HepG2 (cell line): ENCODE data around the gene KREMEN1. TPM values are rescaled to one million over a fixed set of nuclear protein-coding genes. Genes with fewer than 3 reads are reported as not detected.

Experiments used
- AGO1 ChIP-seq: fragments of 200-400 bp; formaldehyde crosslinking; IDR thresholded peaks from 2 replicates; pipeline ENCODE4 v1.6.1; 2017; ENCODE audit warnings: mild to moderate bottlenecking, low read depth, low read length, moderate library complexity; ENCODE audit not compliant: poor library complexity, severe bottlenecking
- GATA4 ChIP-seq: sonication (generic); IDR thresholded peaks from 2 replicates; pipeline ENCODE4 v1.6.1; 2016; ENCODE audit warnings: antibody characterized with exemption, low read depth, borderline replicate concordance
- HMGXB4 ChIP-seq, 2 experiments: sonication (generic) in 1 of 2; formaldehyde crosslinking in 1 of 2; IDR thresholded peaks; 2 replicates each; pipeline versions ENCODE4 v1.4.0 to v1.6.1; 2018 to 2020; ENCODE audit warnings: missing genetic modification reagents in 2 of 2, borderline replicate concordance in 1 of 2, low read depth in 1 of 2, mild to moderate bottlenecking in 1 of 2, missing biosample characterization in 1 of 2
- KDM2A ChIP-seq: sonication (generic); formaldehyde crosslinking; IDR thresholded peaks from 2 replicates; pipeline ENCODE4 v1.4.0; 2020; ENCODE audit warnings: low read depth, missing genetic modification reagents, borderline replicate concordance
- SP140L ChIP-seq: sonication (generic); formaldehyde crosslinking; IDR thresholded peaks from 2 replicates; pipeline ENCODE4 v1.4.0; 2020; ENCODE audit warnings: missing genetic modification reagents, borderline replicate concordance
- THYN1 ChIP-seq: sonication (generic); formaldehyde crosslinking; IDR thresholded peaks from 2 replicates; pipeline ENCODE4 v1.8.1; 2023; ENCODE audit warnings: low read depth, mild to moderate bottlenecking, moderate library complexity, missing genetic modification reagents, borderline replicate concordance
- UBTF ChIP-seq: sonication (generic); formaldehyde crosslinking; IDR thresholded peaks from 2 replicates; pipeline ENCODE4 v1.4.0; 2020; ENCODE audit warnings: mild to moderate bottlenecking, missing genetic modification reagents
- WIZ ChIP-seq: sonication (generic); formaldehyde crosslinking; IDR thresholded peaks from 2 replicates; pipeline ENCODE4 v1.5.1; 2020; ENCODE audit warnings: mild to moderate bottlenecking, missing genetic modification reagents
- YY1 ChIP-seq: IDR thresholded peaks from 2 replicates; pipeline ENCODE4 v1.6.1; 2011; ENCODE audit warnings: low read length, low read depth, moderate library complexity, mild to moderate bottlenecking; ENCODE audit not compliant: insufficient read depth, insufficient replicate concordance
- ZMYM4 ChIP-seq: sonication (generic); formaldehyde crosslinking; IDR thresholded peaks from 2 replicates; pipeline ENCODE4 v1.8.1; 2023; ENCODE audit warnings: mild to moderate bottlenecking, missing genetic modification reagents
- ZNF616 ChIP-seq: sonication (generic); formaldehyde crosslinking; IDR thresholded peaks from 2 replicates; pipeline ENCODE4 v1.5.0; 2020; ENCODE audit warnings: low read depth, mild to moderate bottlenecking, missing genetic modification reagents
- ZNF670 ChIP-seq: sonication (generic); formaldehyde crosslinking; IDR thresholded peaks from 2 replicates; pipeline ENCODE4 v1.8.0; 2022; ENCODE audit warnings: mild to moderate bottlenecking, missing genetic modification reagents, borderline replicate concordance
- ZNF850 ChIP-seq: sonication (generic); formaldehyde crosslinking; conservative IDR thresholded peaks from 2 replicates; pipeline ENCODE4 v1.9.0; 2021; ENCODE audit warnings: mild to moderate bottlenecking, missing genetic modification reagents
- ZSCAN25 ChIP-seq: sonication (generic); formaldehyde crosslinking; IDR thresholded peaks from 2 replicates; pipeline ENCODE4 v1.8.0; 2022; ENCODE audit warnings: mild to moderate bottlenecking, missing genetic modification reagents
- polyA plus RNA-seq, 8 experiments: library from polyadenylated mRNA; depleted of rRNA in 3 of 8; stranded (reverse) in 7 of 8; unstranded in 1 of 8; fragments of >200 nt; fragmentation: Illumina TruSeq in 4 of 8; extraction: Trizol in 4 of 8; gene quantifications; 2 replicates each; pipeline versions ENCODE4 v1.2.1 to v1.2.3, GENCODE V29; 2011 to 2016; ENCODE audit warnings: low read depth in 4 of 8, missing spikeins in 1 of 8, mixed read lengths in 1 of 8; ENCODE audit not compliant: insufficient read depth in 1 of 8
- total RNA-seq, 5 experiments: library from RNA; depleted of rRNA; stranded (reverse); fragments of >200 nt; fragmentation: Illumina TruSeq; extraction: Trizol; gene quantifications; 2 replicates each; pipeline ENCODE4 v1.2.3, GENCODE V29; 2016; ENCODE audit warnings: low read depth in 1 of 5
- TF ChIP-seq, protein P1 (sequence below): sonication (generic); formaldehyde crosslinking; IDR thresholded peaks from 2 replicates; pipeline ENCODE4 v1.4.0; 2020; ENCODE audit warnings: missing genetic modification reagents
- TF ChIP-seq, protein P2 (sequence below): IDR thresholded peaks from 2 replicates; pipeline ENCODE4 v1.6.1; 2016; ENCODE audit warnings: low read depth
- TF ChIP-seq, protein P3 (sequence below), 2 experiments: sonication (generic) in 1 of 2; formaldehyde crosslinking in 1 of 2; IDR thresholded peaks; 2 replicates each; pipeline versions ENCODE4 v1.5.1 to v1.6.1; 2011 to 2020; ENCODE audit warnings: borderline replicate concordance in 1 of 2, low read depth in 1 of 2, low read length in 1 of 2, mild to moderate bottlenecking in 1 of 2, missing genetic modification reagents in 1 of 2, moderate library complexity in 1 of 2

Gene KREMEN1
- total and polyA plus RNA-seq, 2 of the 13 experiments (the other 11 are each of a cell fraction or from before 2014, with no cell fraction given), result 9.8 to 13.8 TPM

GRCh38 chr22:29154364-29155048 is 81.7 kb downstream of the KREMEN1 start (continued):
- peak; percentile 87; the same call in 1 of the 2 replicates for TF ChIP-seq KDM2A
- TF ChIP-seq ZSCAN25, result peak; percentile 56; the same call in 1 of the 2 replicates
- TF ChIP-seq YY1, result no peak
- TF ChIP-seq, protein P1, sequence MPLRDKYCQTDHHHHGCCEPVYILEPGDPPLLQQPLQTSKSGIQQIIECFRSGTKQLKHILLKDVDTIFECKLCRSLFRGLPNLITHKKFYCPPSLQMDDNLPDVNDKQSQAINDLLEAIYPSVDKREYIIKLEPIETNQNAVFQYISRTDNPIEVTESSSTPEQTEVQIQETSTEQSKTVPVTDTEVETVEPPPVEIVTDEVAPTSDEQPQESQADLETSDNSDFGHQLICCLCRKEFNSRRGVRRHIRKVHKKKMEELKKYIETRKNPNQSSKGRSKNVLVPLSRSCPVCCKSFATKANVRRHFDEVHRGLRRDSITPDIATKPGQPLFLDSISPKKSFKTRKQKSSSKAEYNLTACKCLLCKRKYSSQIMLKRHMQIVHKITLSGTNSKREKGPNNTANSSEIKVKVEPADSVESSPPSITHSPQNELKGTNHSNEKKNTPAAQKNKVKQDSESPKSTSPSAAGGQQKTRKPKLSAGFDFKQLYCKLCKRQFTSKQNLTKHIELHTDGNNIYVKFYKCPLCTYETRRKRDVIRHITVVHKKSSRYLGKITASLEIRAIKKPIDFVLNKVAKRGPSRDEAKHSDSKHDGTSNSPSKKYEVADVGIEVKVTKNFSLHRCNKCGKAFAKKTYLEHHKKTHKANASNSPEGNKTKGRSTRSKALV (CRISPR knock-in tag), result no peak
- peak; percentile 62 to 81; a peak in 3 of 4 replicates for TF ChIP-seq HMGXB4 (CRISPR knock-in tag; IDR thresholded peaks at IDR 0.05; ENCODE audit: borderline replicate concordance in 1 of 2, low read depth in 1 of 2)
- no peak for TF ChIP-seq ZNF670 (CRISPR knock-in tag)
- no peak for TF ChIP-seq ZNF850
- TF ChIP-seq GATA4, result no peak
- no peak for TF ChIP-seq SP140L (CRISPR knock-in tag)
- TF ChIP-seq, protein P2, sequence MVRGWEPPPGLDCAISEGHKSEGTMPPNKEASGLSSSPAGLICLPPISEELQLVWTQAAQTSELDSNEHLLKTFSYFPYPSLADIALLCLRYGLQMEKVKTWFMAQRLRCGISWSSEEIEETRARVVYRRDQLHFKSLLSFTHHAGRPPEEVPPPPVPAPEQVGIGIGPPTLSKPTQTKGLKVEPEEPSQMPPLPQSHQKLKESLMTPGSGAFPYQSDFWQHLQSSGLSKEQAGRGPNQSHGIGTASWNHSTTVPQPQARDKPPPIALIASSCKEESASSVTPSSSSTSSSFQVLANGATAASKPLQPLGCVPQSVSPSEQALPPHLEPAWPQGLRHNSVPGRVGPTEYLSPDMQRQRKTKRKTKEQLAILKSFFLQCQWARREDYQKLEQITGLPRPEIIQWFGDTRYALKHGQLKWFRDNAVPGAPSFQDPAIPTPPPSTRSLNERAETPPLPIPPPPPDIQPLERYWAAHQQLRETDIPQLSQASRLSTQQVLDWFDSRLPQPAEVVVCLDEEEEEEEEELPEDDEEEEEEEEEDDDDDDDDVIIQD (CRISPR knock-in tag), result peak; percentile 51; the same call in 1 of the 2 replicates
- no peak for TF ChIP-seq THYN1
- peak; percentile 56; the same call in 1 of the 2 replicates for TF ChIP-seq UBTF
- no peak for TF ChIP-seq WIZ (CRISPR knock-in tag)
- TF ChIP-seq ZNF616 (CRISPR knock-in tag), result no peak
- TF ChIP-seq, protein P3, sequence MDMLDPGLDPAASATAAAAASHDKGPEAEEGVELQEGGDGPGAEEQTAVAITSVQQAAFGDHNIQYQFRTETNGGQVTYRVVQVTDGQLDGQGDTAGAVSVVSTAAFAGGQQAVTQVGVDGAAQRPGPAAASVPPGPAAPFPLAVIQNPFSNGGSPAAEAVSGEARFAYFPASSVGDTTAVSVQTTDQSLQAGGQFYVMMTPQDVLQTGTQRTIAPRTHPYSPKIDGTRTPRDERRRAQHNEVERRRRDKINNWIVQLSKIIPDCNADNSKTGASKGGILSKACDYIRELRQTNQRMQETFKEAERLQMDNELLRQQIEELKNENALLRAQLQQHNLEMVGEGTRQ (IDR thresholded peaks at IDR 0.05; ENCODE audit: low read depth, low read length), result no peak
- TF ChIP-seq, protein P3 (CRISPR knock-in tag; IDR thresholded peaks at IDR 0.05; ENCODE audit: borderline replicate concordance), result no peak
- 0 out of 2 replicates have a peak, but pooled peaks have one; percentile 18 for TF ChIP-seq ZMYM4 (CRISPR knock-in tag)
- no peak for TF ChIP-seq AGO1
